RCC 7860 (cell line): ENCODE results near the gene CADM2.
"Not testable (repeated sequence)": the region's sequence is repeated elsewhere in the genome, so short reads cannot be mapped to it uniquely, and the experiment has no call there.

Source experiments
- DNase-seq: peaks from one replicate; pipeline ENCODE4 v3.0.0-alpha.2; 2015; ENCODE audit warnings: low spot score
- FAIRE-seq: peaks from 2 replicates; lab custom pipeline; 2012; peaks lifted over from hg19 to GRCh38; lab: Jason Lieb, UNC

Gene CADM2

GRCh38 chr3:85074003-85074402 is 115.2 kb downstream of the CADM2 start:
- FAIRE-seq = no peak
- DNase-seq = no peak

- no peak for FAIRE-seq
- DNase-seq = no peak
These were observed 116.9 kb downstream of the CADM2 start for GRCh38 chr3:85075663-85076062.

GRCh38 chr3:85077018-85077417 is 118.2 kb downstream of the CADM2 start:
- no peak for FAIRE-seq
- no peak for DNase-seq

- DNase-seq = no peak
These were observed 122.6 kb downstream of the CADM2 start for GRCh38 chr3:85081191-85081906.

GRCh38 chr3:85090495-85090894 is 131.7 kb downstream of the CADM2 start:
- no peak for DNase-seq
- no peak for FAIRE-seq

More at GRCh38 chr3:85081191-85081906, 122.6 kb downstream of the CADM2 start:
- no peak for FAIRE-seq

- no peak for FAIRE-seq
- DNase-seq = no peak
These were observed 141.5 kb downstream of the CADM2 start for GRCh38 chr3:85100316-85100715.

- no peak for FAIRE-seq
- DNase-seq = no peak
These were observed 144.0 kb downstream of the CADM2 start for GRCh38 chr3:85102781-85103180.

- DNase-seq (no peak), FAIRE-seq (no peak)
These were observed 151.6 kb downstream of the CADM2 start for GRCh38 chr3:85110393-85110792.

GRCh38 chr3:85120879-85121278 is 162.1 kb downstream of the CADM2 start:
- DNase-seq = no peak
- FAIRE-seq = no peak

- DNase-seq, FAIRE-seq: not testable (repeated sequence)
These were observed 174.1 kb downstream of the CADM2 start for GRCh38 chr3:85132864-85133263.

- not testable (repeated sequence) for FAIRE-seq, DNase-seq
These were observed 175.1 kb downstream of the CADM2 start for GRCh38 chr3:85133691-85134420.

GRCh38 chr3:85142626-85143025 is 183.8 kb downstream of the CADM2 start:
- no peak for FAIRE-seq

GRCh38 chr3:85148036-85148435 is 189.2 kb downstream of the CADM2 start:
- FAIRE-seq (no peak), DNase-seq (no peak)

More at GRCh38 chr3:85142626-85143025, 183.8 kb downstream of the CADM2 start:
- DNase-seq = no peak

- DNase-seq (no peak), FAIRE-seq (no peak)
These were observed 192.8 kb downstream of the CADM2 start for GRCh38 chr3:85151555-85151954.

- not testable (repeated sequence) for DNase-seq, FAIRE-seq
These were observed 194.5 kb downstream of the CADM2 start for GRCh38 chr3:85153279-85153678.

GRCh38 chr3:85159376-85159775 is 200.6 kb downstream of the CADM2 start:
- peak; percentile 55 for FAIRE-seq

GRCh38 chr3:85161544-85161943 is 202.8 kb downstream of the CADM2 start:
- DNase-seq (peak; percentile 58), FAIRE-seq (peak; percentile 61)

More at GRCh38 chr3:85159376-85159775, 200.6 kb downstream of the CADM2 start:
- peak; percentile 62 for DNase-seq

GRCh38 chr3:85162905-85163304 is 204.1 kb downstream of the CADM2 start:
- no peak for FAIRE-seq
- DNase-seq = no peak

GRCh38 chr3:85164436-85164835 is 205.6 kb downstream of the CADM2 start:
- DNase-seq (no peak), FAIRE-seq (no peak)

GRCh38 chr3:85167576-85167975 is 208.8 kb downstream of the CADM2 start:
- DNase-seq = no peak
- no peak for FAIRE-seq

- DNase-seq = no peak
These were observed 211.9 kb downstream of the CADM2 start for GRCh38 chr3:85170646-85171045.

GRCh38 chr3:85171976-85172375 is 213.2 kb downstream of the CADM2 start:
- FAIRE-seq = no peak
- no peak for DNase-seq

More at GRCh38 chr3:85170646-85171045, 211.9 kb downstream of the CADM2 start:
- no peak for FAIRE-seq
